Measurements from ENCODE around the gene DNMT3A.

DNMT3A gene

GRCh38 chr2:25340181-25340921 is 1.4 kb downstream of the DNMT3A start:
- Mint-ChIP-seq H3K27ac (no peak overlapping the region), H3K4me1 (peaks cover 43% of the 10 kb centered on the region), H3K9me3 (no peaks in the 10 kb centered on the region), H3K27me3 (no peaks in the 10 kb centered on the region), H3K4me3 (peak overlapping the region; percentile 55), H3K36me3 (no peaks in the 10 kb centered on the region)

GRCh38 chr2:25339791-25340180 is 1.9 kb downstream of the DNMT3A start:
- H3K36me3 Mint-ChIP-seq = no peaks in the 10 kb centered on the region
- H3K9me3 Mint-ChIP-seq = no peaks in the 10 kb centered on the region
- peak overlapping the region; percentile 81 for H3K4me3 Mint-ChIP-seq
- peak overlapping the region; percentile 70 for H3K27ac Mint-ChIP-seq
- H3K27me3 Mint-ChIP-seq = no peaks in the 10 kb centered on the region
- H3K4me1 Mint-ChIP-seq = peaks cover 48% of the 10 kb centered on the region

- peak overlapping the region; percentile 1 for H3K27ac Mint-ChIP-seq
Measured at GRCh38 chr2:25339211-25339674, 2.5 kb downstream of the DNMT3A start.

GRCh38 chr2:25338401-25338800 is 3.3 kb downstream of the DNMT3A start:
- Mint-ChIP-seq H3K9me3 (no peaks in the 10 kb centered on the region), H3K27me3 (no peaks in the 10 kb centered on the region), H3K4me3 (peak overlapping the region; percentile 81), H3K27ac (peak overlapping the region; percentile 51), H3K4me1 (peaks cover 62% of the 10 kb centered on the region), H3K36me3 (no peaks in the 10 kb centered on the region)

More at GRCh38 chr2:25339211-25339674, 2.5 kb downstream of the DNMT3A start:
- H3K36me3 Mint-ChIP-seq = no peaks in the 10 kb centered on the region
- peak overlapping the region; percentile 81 for H3K4me3 Mint-ChIP-seq
- no peaks in the 10 kb centered on the region for H3K9me3 Mint-ChIP-seq
- H3K4me1 Mint-ChIP-seq = peaks cover 54% of the 10 kb centered on the region
- H3K27me3 Mint-ChIP-seq = no peaks in the 10 kb centered on the region

GRCh38 chr2:25337891-25338290 is 3.8 kb downstream of the DNMT3A start:
- Mint-ChIP-seq H3K27me3 (no peaks in the 10 kb centered on the region), H3K4me1 (peaks cover 67% of the 10 kb centered on the region), H3K36me3 (no peaks in the 10 kb centered on the region), H3K27ac (peak overlapping the region; percentile 51), H3K4me3 (peak overlapping the region; percentile 16), H3K9me3 (no peaks in the 10 kb centered on the region)

- Mint-ChIP-seq H3K4me3 (peak overlapping the region; percentile 16), H3K36me3 (no peaks in the 10 kb centered on the region), H3K4me1 (peaks cover 74% of the 10 kb centered on the region), H3K27ac (peak overlapping the region; percentile 1), H3K9me3 (no peaks in the 10 kb centered on the region), H3K27me3 (no peaks in the 10 kb centered on the region)
Measured at GRCh38 chr2:25337276-25337675, 4.4 kb downstream of the DNMT3A start.

- Mint-ChIP-seq H3K27ac (peak overlapping the region; percentile 80), H3K9me3 (no peaks in the 10 kb centered on the region), H3K36me3 (no peaks in the 10 kb centered on the region), H3K4me3 (no peak overlapping the region), H3K27me3 (no peaks in the 10 kb centered on the region), H3K4me1 (peaks cover 82% of the 10 kb centered on the region)
Measured at GRCh38 chr2:25336383-25336841, 5.3 kb downstream of the DNMT3A start.

GRCh38 chr2:25335971-25336370 is 5.8 kb downstream of the DNMT3A start:
- Mint-ChIP-seq H3K27me3 (no peaks in the 10 kb centered on the region), H3K27ac (no peak overlapping the region), H3K36me3 (no peaks in the 10 kb centered on the region), H3K9me3 (no peaks in the 10 kb centered on the region), H3K4me1 (peaks cover 87% of the 10 kb centered on the region), H3K4me3 (no peak overlapping the region)

- no peaks in the 10 kb centered on the region for H3K9me3 Mint-ChIP-seq
- H3K27ac Mint-ChIP-seq = peak overlapping the region; percentile 56
- no peaks in the 10 kb centered on the region for H3K27me3 Mint-ChIP-seq
- peaks cover 93% of the 10 kb centered on the region for H3K4me1 Mint-ChIP-seq
- H3K4me3 Mint-ChIP-seq = peak overlapping the region; percentile 54
- peaks cover 2% of the 10 kb centered on the region for H3K36me3 Mint-ChIP-seq
Measured at GRCh38 chr2:25335204-25335603, 6.5 kb downstream of the DNMT3A start.

- H3K4me3 Mint-ChIP-seq = peak overlapping the region; percentile 54
- peak overlapping the region; percentile 56 for H3K27ac Mint-ChIP-seq
- peaks cover 2% of the 10 kb centered on the region for H3K36me3 Mint-ChIP-seq
- peaks cover 96% of the 10 kb centered on the region for H3K4me1 Mint-ChIP-seq
- H3K27me3 Mint-ChIP-seq = no peaks in the 10 kb centered on the region
- no peaks in the 10 kb centered on the region for H3K9me3 Mint-ChIP-seq
Measured at GRCh38 chr2:25334482-25334881, 7.2 kb downstream of the DNMT3A start.

- Mint-ChIP-seq H3K4me3 (peak overlapping the region; percentile 15), H3K4me1 (peaks cover 92% of the 10 kb centered on the region), H3K27ac (peak overlapping the region; percentile 56), H3K36me3 (peaks cover 2% of the 10 kb centered on the region), H3K27me3 (no peaks in the 10 kb centered on the region), H3K9me3 (no peaks in the 10 kb centered on the region)
Measured at GRCh38 chr2:25333981-25334380, 7.7 kb downstream of the DNMT3A start.

GRCh38 chr2:25332571-25332970 is 9.2 kb downstream of the DNMT3A start:
- Mint-ChIP-seq H3K9me3 (no peaks in the 10 kb centered on the region), H3K27ac (peak overlapping the region; percentile 59), H3K4me1 (peaks cover 81% of the 10 kb centered on the region), H3K36me3 (peaks cover 6% of the 10 kb centered on the region), H3K27me3 (no peaks in the 10 kb centered on the region), H3K4me3 (no peak overlapping the region)

- no peaks in the 10 kb centered on the region for H3K27me3 Mint-ChIP-seq
- peaks cover 11% of the 10 kb centered on the region for H3K36me3 Mint-ChIP-seq
- no peaks in the 10 kb centered on the region for H3K9me3 Mint-ChIP-seq
- H3K4me3 Mint-ChIP-seq = peak overlapping the region; percentile 67
- peak overlapping the region; percentile 85 for H3K27ac Mint-ChIP-seq
- H3K4me1 Mint-ChIP-seq = peaks cover 76% of the 10 kb centered on the region
Measured at GRCh38 chr2:25331686-25332365, 9.9 kb downstream of the DNMT3A start.

GRCh38 chr2:25330937-25331336 is 10.8 kb downstream of the DNMT3A start:
- H3K27me3 Mint-ChIP-seq = no peaks in the 10 kb centered on the region
- H3K9me3 Mint-ChIP-seq = peaks cover 4% of the 10 kb centered on the region
- H3K27ac Mint-ChIP-seq = peak overlapping the region; percentile 43
- peak overlapping the region; percentile 2 for H3K4me3 Mint-ChIP-seq
- H3K36me3 Mint-ChIP-seq = peaks cover 15% of the 10 kb centered on the region
- H3K4me1 Mint-ChIP-seq = peaks cover 72% of the 10 kb centered on the region

- H3K27me3 Mint-ChIP-seq = no peaks in the 10 kb centered on the region
- no peak overlapping the region for H3K27ac Mint-ChIP-seq
- peaks cover 6% of the 10 kb centered on the region for H3K9me3 Mint-ChIP-seq
- H3K4me3 Mint-ChIP-seq = no peak overlapping the region
- H3K36me3 Mint-ChIP-seq = peaks cover 20% of the 10 kb centered on the region
- H3K4me1 Mint-ChIP-seq = peaks cover 73% of the 10 kb centered on the region
Measured at GRCh38 chr2:25330273-25330672, 11.5 kb downstream of the DNMT3A start.
